ENCODE results near the gene PTPRF. TPM values are rescaled to one million over a fixed set of nuclear protein-coding genes. Genes with fewer than 3 reads are reported as not detected.

PTPRF gene
- total RNA-seq, 1 experiment from 2014 or later: 110 TPM

DNA sequence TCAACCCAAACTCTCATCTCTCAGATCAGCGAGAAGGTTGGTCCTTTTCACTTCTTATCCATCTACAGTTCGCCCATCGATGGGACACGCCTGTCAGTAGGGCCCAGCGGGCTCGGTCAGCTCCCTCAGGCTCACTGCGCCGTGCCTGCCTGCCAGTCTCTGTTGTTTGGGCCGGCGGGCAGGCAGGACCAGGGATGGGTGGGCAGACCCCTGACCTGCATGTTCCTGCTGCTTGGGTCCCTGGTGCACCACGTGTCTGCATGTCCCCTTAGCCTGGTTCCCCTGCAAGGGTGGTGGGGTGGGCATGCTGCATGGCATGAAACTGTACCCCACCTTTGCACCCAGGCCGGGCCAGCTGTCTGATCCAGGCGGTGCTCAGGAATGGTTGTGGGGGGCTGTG is 52.4 kb downstream of the PTPRF start:
- no peak overlapping the region for H3K4me3 ChIP-seq (ENCODE audit: low read depth, low read length, poor library complexity, severe bottlenecking)
- H3K9me3 ChIP-seq (ENCODE audit: low read depth, low read length, poor library complexity, severe bottlenecking): no peaks in the 10 kb centered on the region
- H3K27me3 ChIP-seq (replicated peaks; ENCODE audit: insufficient read depth, low read depth, low read length, poor library complexity): no peaks in the 10 kb centered on the region
- BruUV-seq (replicated peaks): no TSS peak
- ChIA-PET POLR2A (ENCODE audit: low non-redundant PET) (no interaction called here), CTCF (no interaction called here)
- intact Hi-C loops (cut with micrococcal nuclease; ENCODE audit: unreplicated experiment): no loop called here
- TF ChIP-seq, protein P1, sequence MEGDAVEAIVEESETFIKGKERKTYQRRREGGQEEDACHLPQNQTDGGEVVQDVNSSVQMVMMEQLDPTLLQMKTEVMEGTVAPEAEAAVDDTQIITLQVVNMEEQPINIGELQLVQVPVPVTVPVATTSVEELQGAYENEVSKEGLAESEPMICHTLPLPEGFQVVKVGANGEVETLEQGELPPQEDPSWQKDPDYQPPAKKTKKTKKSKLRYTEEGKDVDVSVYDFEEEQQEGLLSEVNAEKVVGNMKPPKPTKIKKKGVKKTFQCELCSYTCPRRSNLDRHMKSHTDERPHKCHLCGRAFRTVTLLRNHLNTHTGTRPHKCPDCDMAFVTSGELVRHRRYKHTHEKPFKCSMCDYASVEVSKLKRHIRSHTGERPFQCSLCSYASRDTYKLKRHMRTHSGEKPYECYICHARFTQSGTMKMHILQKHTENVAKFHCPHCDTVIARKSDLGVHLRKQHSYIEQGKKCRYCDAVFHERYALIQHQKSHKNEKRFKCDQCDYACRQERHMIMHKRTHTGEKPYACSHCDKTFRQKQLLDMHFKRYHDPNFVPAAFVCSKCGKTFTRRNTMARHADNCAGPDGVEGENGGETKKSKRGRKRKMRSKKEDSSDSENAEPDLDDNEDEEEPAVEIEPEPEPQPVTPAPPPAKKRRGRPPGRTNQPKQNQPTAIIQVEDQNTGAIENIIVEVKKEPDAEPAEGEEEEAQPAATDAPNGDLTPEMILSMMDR (conservative IDR thresholded peaks at IDR 0.05; ENCODE audit: low read depth, low read length): no peak
- TF ChIP-seq EZH2 (IDR thresholded peaks at IDR 0.05; ENCODE audit: borderline replicate concordance, low read depth, low read length, poor library complexity, severe bottlenecking): no peak
- no peaks in the 10 kb centered on the region for H3K4me1 ChIP-seq (ENCODE audit: insufficient read depth, low read length, poor library complexity, severe bottlenecking)
- peaks cover 6% of the 10 kb centered on the region for H3K36me3 ChIP-seq (ENCODE audit: insufficient read depth, low read length, poor library complexity, severe bottlenecking)
- DNase-seq (ENCODE audit: low spot score): no peak
- no peak overlapping the region for H3K27ac ChIP-seq (ENCODE audit: low read depth, low read length, poor library complexity, severe bottlenecking)

DNA sequence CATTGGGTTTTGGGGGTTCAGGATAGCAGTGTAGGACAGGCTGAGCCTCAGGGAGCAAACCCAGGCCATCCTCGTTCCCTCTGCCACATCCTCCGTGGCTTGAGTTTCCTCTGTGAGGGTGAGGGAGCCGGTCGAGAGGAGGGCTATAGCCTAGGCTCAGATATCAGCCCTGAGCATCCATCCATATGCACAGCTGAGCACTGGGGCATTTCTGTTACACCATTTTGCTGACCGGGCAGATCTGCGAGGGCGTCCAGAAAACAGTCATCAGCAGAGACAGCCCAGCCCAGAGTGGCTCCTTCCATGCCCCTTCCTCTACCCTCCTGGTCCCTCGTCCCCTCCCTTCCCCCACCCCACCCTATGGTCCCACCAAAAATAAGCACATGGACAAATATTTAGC is 53.5 kb downstream of the PTPRF start:
- intact Hi-C loops (cut with micrococcal nuclease; ENCODE audit: unreplicated experiment): no loop called here

DNA sequence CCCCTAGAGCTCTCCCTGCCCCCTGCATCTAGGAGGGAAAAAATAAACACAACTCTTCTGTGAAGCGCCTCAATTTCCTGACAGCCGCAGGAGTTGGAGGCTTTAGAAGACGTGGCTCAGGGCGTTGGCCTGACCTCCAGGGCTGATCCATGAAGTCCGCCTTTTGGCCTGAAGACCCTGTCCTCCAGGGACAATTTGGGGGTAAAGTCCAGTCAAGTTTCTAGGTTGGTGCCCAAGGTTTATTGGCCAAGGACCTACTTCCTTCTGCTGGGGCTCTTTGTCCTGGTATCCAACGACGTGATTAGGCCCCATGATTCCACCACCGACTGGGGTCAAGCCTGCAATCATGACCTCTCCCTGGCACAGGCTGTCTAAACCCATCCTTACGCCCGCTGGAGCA is 54.9 kb downstream of the PTPRF start:
- BruUV-seq (replicated peaks): no TSS peak
- ChIA-PET POLR2A (ENCODE audit: low non-redundant PET) (no interaction called here), CTCF (no interaction called here)
- H3K27me3 ChIP-seq (replicated peaks; ENCODE audit: insufficient read depth, low read depth, low read length, poor library complexity): no peaks in the 10 kb centered on the region
- H3K36me3 ChIP-seq (ENCODE audit: insufficient read depth, low read length, poor library complexity, severe bottlenecking): peaks cover 8% of the 10 kb centered on the region
- TF ChIP-seq, protein P1 (conservative IDR thresholded peaks at IDR 0.05; ENCODE audit: low read depth, low read length): no peak
- TF ChIP-seq EZH2 (IDR thresholded peaks at IDR 0.05; ENCODE audit: borderline replicate concordance, low read depth, low read length, poor library complexity, severe bottlenecking): no peak
- H3K4me3 ChIP-seq (ENCODE audit: low read depth, low read length, poor library complexity, severe bottlenecking): no peak overlapping the region
- intact Hi-C loops (cut with micrococcal nuclease; ENCODE audit: unreplicated experiment): no loop called here
- H3K27ac ChIP-seq (ENCODE audit: low read depth, low read length, poor library complexity, severe bottlenecking): no peak overlapping the region
- no peaks in the 10 kb centered on the region for H3K9me3 ChIP-seq (ENCODE audit: low read depth, low read length, poor library complexity, severe bottlenecking)
- H3K4me1 ChIP-seq (ENCODE audit: insufficient read depth, low read length, poor library complexity, severe bottlenecking): no peaks in the 10 kb centered on the region
- no peak for DNase-seq (ENCODE audit: low spot score)

More for the DNA sequence above, 53.5 kb downstream of the PTPRF start:
- POLR2A ChIA-PET (ENCODE audit: low non-redundant PET): no interaction called here
- Histone ChIP-seq H3K4me1 (ENCODE audit: insufficient read depth, low read length, poor library complexity, severe bottlenecking) (no peaks in the 10 kb centered on the region), H3K27ac (ENCODE audit: low read depth, low read length, poor library complexity, severe bottlenecking) (no peak overlapping the region), H3K27me3 (replicated peaks; ENCODE audit: insufficient read depth, low read depth, low read length, poor library complexity) (no peaks in the 10 kb centered on the region), H3K4me3 (ENCODE audit: low read depth, low read length, poor library complexity, severe bottlenecking) (no peak overlapping the region), H3K9me3 (ENCODE audit: low read depth, low read length, poor library complexity, severe bottlenecking) (no peaks in the 10 kb centered on the region), H3K36me3 (ENCODE audit: insufficient read depth, low read length, poor library complexity, severe bottlenecking) (peaks cover 2% of the 10 kb centered on the region)
- CTCF ChIA-PET: no interaction called here
- no peak for DNase-seq (ENCODE audit: low spot score)
- TF ChIP-seq, protein P1 (conservative IDR thresholded peaks at IDR 0.05; ENCODE audit: low read depth, low read length): no peak
- no peak for TF ChIP-seq EZH2 (IDR thresholded peaks at IDR 0.05; ENCODE audit: borderline replicate concordance, low read depth, low read length, poor library complexity, severe bottlenecking)
- no TSS peak for BruUV-seq (replicated peaks)
